ENCODE data around the gene RSPH3.
"Not testable (repeated sequence)": the region's sequence is repeated elsewhere in the genome, so short reads cannot be mapped to it uniquely, and the experiment has no call there.

Gene RSPH3

GRCh38 chr6:159010037-159010612 is 10.1 kb upstream of the RSPH3 start:
- not testable (repeated sequence) for H3K36me3 Mint-ChIP-seq (ENCODE audit: low read depth); H3K9me3 Mint-ChIP-seq; H3K27me3 Mint-ChIP-seq (ENCODE audit: low read depth); DNase-seq (ENCODE audit: low spot score)
- Mint-ChIP-seq H3K4me3 (peak overlapping the region; percentile 25), H3K27ac (peak overlapping the region; percentile 49), H3K4me1 (ENCODE audit: low read depth) (peaks cover 42% of the 10 kb centered on the region)

GRCh38 chr6:159008656-159009288 is 8.8 kb upstream of the RSPH3 start:
- Mint-ChIP-seq H3K27ac (peak overlapping the region; percentile 37), H3K4me1 (ENCODE audit: low read depth) (peaks cover 32% of the 10 kb centered on the region), H3K27me3 (ENCODE audit: low read depth) (no peaks in the 10 kb centered on the region), H3K36me3 (ENCODE audit: low read depth) (peaks cover 5% of the 10 kb centered on the region), H3K4me3 (peak overlapping the region; percentile 19), H3K9me3 (no peaks in the 10 kb centered on the region)
- DNase-seq (ENCODE audit: low spot score): no peak

- peaks cover 24% of the 10 kb centered on the region for H3K4me1 Mint-ChIP-seq (ENCODE audit: low read depth)
- no peak for DNase-seq (ENCODE audit: low spot score)
- no peak overlapping the region for H3K27ac Mint-ChIP-seq
- peaks cover 5% of the 10 kb centered on the region for H3K36me3 Mint-ChIP-seq (ENCODE audit: low read depth)
- no peaks in the 10 kb centered on the region for H3K9me3 Mint-ChIP-seq
- H3K4me3 Mint-ChIP-seq: no peak overlapping the region
- no peaks in the 10 kb centered on the region for H3K27me3 Mint-ChIP-seq (ENCODE audit: low read depth)
Measured at GRCh38 chr6:159007510-159007909, 7.5 kb upstream of the RSPH3 start.

GRCh38 chr6:159005436-159005835 is 5.4 kb upstream of the RSPH3 start:
- DNase-seq (ENCODE audit: low spot score): no peak
- H3K27ac Mint-ChIP-seq: no peak overlapping the region
- H3K9me3 Mint-ChIP-seq: no peaks in the 10 kb centered on the region
- peaks cover 22% of the 10 kb centered on the region for H3K4me1 Mint-ChIP-seq (ENCODE audit: low read depth)
- no peaks in the 10 kb centered on the region for H3K27me3 Mint-ChIP-seq (ENCODE audit: low read depth)
- no peak overlapping the region for H3K4me3 Mint-ChIP-seq
- H3K36me3 Mint-ChIP-seq (ENCODE audit: low read depth): no peaks in the 10 kb centered on the region

GRCh38 chr6:159004592-159004991 is 4.6 kb upstream of the RSPH3 start:
- DNase-seq (ENCODE audit: low spot score): no peak
- Mint-ChIP-seq H3K27me3 (ENCODE audit: low read depth) (no peaks in the 10 kb centered on the region), H3K4me3 (no peak overlapping the region), H3K27ac (no peak overlapping the region), H3K9me3 (no peaks in the 10 kb centered on the region), H3K36me3 (ENCODE audit: low read depth) (no peaks in the 10 kb centered on the region), H3K4me1 (ENCODE audit: low read depth) (peaks cover 18% of the 10 kb centered on the region)

GRCh38 chr6:159002432-159003155 is 2.6 kb upstream of the RSPH3 start:
- no peaks in the 10 kb centered on the region for H3K9me3 Mint-ChIP-seq
- DNase-seq (ENCODE audit: low spot score): no peak
- H3K4me3 Mint-ChIP-seq: no peak overlapping the region
- no peaks in the 10 kb centered on the region for H3K27me3 Mint-ChIP-seq (ENCODE audit: low read depth)
- H3K36me3 Mint-ChIP-seq (ENCODE audit: low read depth): no peaks in the 10 kb centered on the region
- no peak overlapping the region for H3K27ac Mint-ChIP-seq
- H3K4me1 Mint-ChIP-seq (ENCODE audit: low read depth): peaks cover 18% of the 10 kb centered on the region

- Mint-ChIP-seq H3K27me3 (ENCODE audit: low read depth) (no peaks in the 10 kb centered on the region), H3K4me3 (peak overlapping the region; percentile 98), H3K9me3 (no peaks in the 10 kb centered on the region), H3K36me3 (ENCODE audit: low read depth) (no peaks in the 10 kb centered on the region), H3K27ac (peak overlapping the region; percentile 84), H3K4me1 (ENCODE audit: low read depth) (peaks cover 31% of the 10 kb centered on the region)
- no peak for DNase-seq (ENCODE audit: low spot score)
Measured at GRCh38 chr6:158999154-158999665, 792 bp downstream of the RSPH3 start.

- Mint-ChIP-seq H3K4me3 (no peak overlapping the region), H3K36me3 (ENCODE audit: low read depth) (peaks cover 3% of the 10 kb centered on the region), H3K9me3 (no peaks in the 10 kb centered on the region), H3K27me3 (ENCODE audit: low read depth) (no peaks in the 10 kb centered on the region), H3K4me1 (ENCODE audit: low read depth) (peaks cover 29% of the 10 kb centered on the region), H3K27ac (no peak overlapping the region)
- no peak for DNase-seq (ENCODE audit: low spot score)
Measured at GRCh38 chr6:158996856-158997255, 3.1 kb downstream of the RSPH3 start.

GRCh38 chr6:158993639-158994038 is 6.4 kb downstream of the RSPH3 start:
- no peak for DNase-seq (ENCODE audit: low spot score)
- no peak overlapping the region for H3K4me3 Mint-ChIP-seq
- H3K27me3 Mint-ChIP-seq (ENCODE audit: low read depth): no peaks in the 10 kb centered on the region
- H3K36me3 Mint-ChIP-seq (ENCODE audit: low read depth): peaks cover 10% of the 10 kb centered on the region
- no peak overlapping the region for H3K27ac Mint-ChIP-seq
- H3K9me3 Mint-ChIP-seq: peaks cover 17% of the 10 kb centered on the region
- peaks cover 23% of the 10 kb centered on the region for H3K4me1 Mint-ChIP-seq (ENCODE audit: low read depth)

GRCh38 chr6:158991017-158991723 is 8.8 kb downstream of the RSPH3 start:
- DNase-seq (ENCODE audit: low spot score): no peak
- Mint-ChIP-seq H3K27me3 (ENCODE audit: low read depth) (no peaks in the 10 kb centered on the region), H3K9me3 (peaks cover 31% of the 10 kb centered on the region), H3K27ac (no peak overlapping the region), H3K4me3 (no peak overlapping the region), H3K36me3 (ENCODE audit: low read depth) (peaks cover 17% of the 10 kb centered on the region), H3K4me1 (ENCODE audit: low read depth) (peaks cover 23% of the 10 kb centered on the region)

GRCh38 chr6:158989711-158990110 is 10.3 kb downstream of the RSPH3 start:
- H3K4me1 Mint-ChIP-seq (ENCODE audit: low read depth): peaks cover 15% of the 10 kb centered on the region
- H3K27ac Mint-ChIP-seq; DNase-seq (ENCODE audit: low spot score); H3K4me3 Mint-ChIP-seq; H3K27me3 Mint-ChIP-seq (ENCODE audit: low read depth): not testable (repeated sequence)
- peaks cover 17% of the 10 kb centered on the region for H3K36me3 Mint-ChIP-seq (ENCODE audit: low read depth)
- peaks cover 31% of the 10 kb centered on the region for H3K9me3 Mint-ChIP-seq

- H3K36me3 Mint-ChIP-seq (ENCODE audit: low read depth): peaks cover 16% of the 10 kb centered on the region
- DNase-seq (ENCODE audit: low spot score): no peak
- H3K4me3 Mint-ChIP-seq: no peak overlapping the region
- H3K9me3 Mint-ChIP-seq: peaks cover 31% of the 10 kb centered on the region
- peaks cover 15% of the 10 kb centered on the region for H3K4me1 Mint-ChIP-seq (ENCODE audit: low read depth)
- H3K27me3 Mint-ChIP-seq (ENCODE audit: low read depth): no peaks in the 10 kb centered on the region
- H3K27ac Mint-ChIP-seq: no peak overlapping the region
Measured at GRCh38 chr6:158988477-158988876, 11.5 kb downstream of the RSPH3 start.

GRCh38 chr6:158987657-158988056 is 12.3 kb downstream of the RSPH3 start:
- no peak overlapping the region for H3K27ac Mint-ChIP-seq
- H3K36me3 Mint-ChIP-seq (ENCODE audit: low read depth): peaks cover 16% of the 10 kb centered on the region
- H3K4me1 Mint-ChIP-seq (ENCODE audit: low read depth): peaks cover 15% of the 10 kb centered on the region
- H3K9me3 Mint-ChIP-seq: peaks cover 31% of the 10 kb centered on the region
- H3K4me3 Mint-ChIP-seq: no peak overlapping the region
- no peaks in the 10 kb centered on the region for H3K27me3 Mint-ChIP-seq (ENCODE audit: low read depth)
- DNase-seq (ENCODE audit: low spot score): no peak

GRCh38 chr6:158978757-158979156 is 21.2 kb downstream of the RSPH3 start:
- no peaks in the 10 kb centered on the region for H3K9me3 Mint-ChIP-seq
- H3K27ac Mint-ChIP-seq: no peak overlapping the region
- DNase-seq (ENCODE audit: low spot score): no peak

More at GRCh38 chr6:158978757-158979156, 21.2 kb downstream of the RSPH3 start:
- no peaks in the 10 kb centered on the region for H3K36me3 Mint-ChIP-seq (ENCODE audit: low read depth)
- no peaks in the 10 kb centered on the region for H3K27me3 Mint-ChIP-seq (ENCODE audit: low read depth)
- no peaks in the 10 kb centered on the region for H3K4me1 Mint-ChIP-seq (ENCODE audit: low read depth)
- H3K4me3 Mint-ChIP-seq: no peak overlapping the region
